ENCODE data around the gene SH3RF1.

Gene SH3RF1

DNA sequence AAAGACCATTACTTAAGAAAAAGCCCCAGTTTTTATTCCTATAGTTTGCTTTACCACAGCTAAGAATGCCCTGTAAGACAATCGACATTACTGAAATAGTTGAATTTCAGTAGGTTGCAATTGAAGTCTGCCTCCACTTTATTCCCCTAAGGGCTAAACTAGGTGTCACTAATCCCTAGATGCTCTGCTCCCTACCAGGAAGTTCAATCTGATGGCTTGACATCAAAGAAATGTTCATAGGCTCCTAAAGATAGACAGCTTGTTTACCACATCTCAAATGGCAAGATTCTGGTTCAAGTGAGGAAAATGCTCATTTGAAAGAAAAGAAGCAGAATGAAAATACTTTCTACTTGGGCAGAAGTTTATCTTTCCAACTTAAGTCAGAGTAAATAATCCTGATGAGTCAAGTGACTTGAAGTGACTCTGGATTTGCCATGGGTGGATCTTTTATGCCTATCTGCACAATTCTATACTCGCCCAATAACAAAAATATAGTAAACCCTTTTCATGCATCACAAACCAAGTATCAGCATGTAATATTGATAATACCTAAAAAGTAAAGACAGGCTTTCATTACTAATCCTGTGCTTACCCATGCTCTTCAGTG is 117.2 kb downstream of the SH3RF1 start:
- Histone ChIP-seq H3K27me3 (ENCODE audit: insufficient read depth, low read depth) (no peaks in the 10 kb centered on the region), H3K9ac (no peak overlapping the region), H3K36me3 (ENCODE audit: insufficient read depth) (no peaks in the 10 kb centered on the region), H3K4me1 (ENCODE audit: low read depth, poor library complexity, severe bottlenecking) (no peaks in the 10 kb centered on the region), H3K4me2 (no peak overlapping the region), H3K4me3 (IDR thresholded peaks at IDR 0.05; ENCODE audit: insufficient read depth, low read depth, low read length) (no peak overlapping the region), H3K27ac (no peak overlapping the region), H4K20me1 (ENCODE audit: insufficient read depth) (no peaks in the 10 kb centered on the region), H3K79me2 (ENCODE audit: insufficient read depth, low read depth) (no peaks in the 10 kb centered on the region), H2AFZ (ENCODE audit: low read depth) (no peak overlapping the region)
- TF ChIP-seq, protein P1, sequence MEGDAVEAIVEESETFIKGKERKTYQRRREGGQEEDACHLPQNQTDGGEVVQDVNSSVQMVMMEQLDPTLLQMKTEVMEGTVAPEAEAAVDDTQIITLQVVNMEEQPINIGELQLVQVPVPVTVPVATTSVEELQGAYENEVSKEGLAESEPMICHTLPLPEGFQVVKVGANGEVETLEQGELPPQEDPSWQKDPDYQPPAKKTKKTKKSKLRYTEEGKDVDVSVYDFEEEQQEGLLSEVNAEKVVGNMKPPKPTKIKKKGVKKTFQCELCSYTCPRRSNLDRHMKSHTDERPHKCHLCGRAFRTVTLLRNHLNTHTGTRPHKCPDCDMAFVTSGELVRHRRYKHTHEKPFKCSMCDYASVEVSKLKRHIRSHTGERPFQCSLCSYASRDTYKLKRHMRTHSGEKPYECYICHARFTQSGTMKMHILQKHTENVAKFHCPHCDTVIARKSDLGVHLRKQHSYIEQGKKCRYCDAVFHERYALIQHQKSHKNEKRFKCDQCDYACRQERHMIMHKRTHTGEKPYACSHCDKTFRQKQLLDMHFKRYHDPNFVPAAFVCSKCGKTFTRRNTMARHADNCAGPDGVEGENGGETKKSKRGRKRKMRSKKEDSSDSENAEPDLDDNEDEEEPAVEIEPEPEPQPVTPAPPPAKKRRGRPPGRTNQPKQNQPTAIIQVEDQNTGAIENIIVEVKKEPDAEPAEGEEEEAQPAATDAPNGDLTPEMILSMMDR (conservative IDR thresholded peaks at IDR 0.05; ENCODE audit: low read depth, low read length) = no peak

DNA sequence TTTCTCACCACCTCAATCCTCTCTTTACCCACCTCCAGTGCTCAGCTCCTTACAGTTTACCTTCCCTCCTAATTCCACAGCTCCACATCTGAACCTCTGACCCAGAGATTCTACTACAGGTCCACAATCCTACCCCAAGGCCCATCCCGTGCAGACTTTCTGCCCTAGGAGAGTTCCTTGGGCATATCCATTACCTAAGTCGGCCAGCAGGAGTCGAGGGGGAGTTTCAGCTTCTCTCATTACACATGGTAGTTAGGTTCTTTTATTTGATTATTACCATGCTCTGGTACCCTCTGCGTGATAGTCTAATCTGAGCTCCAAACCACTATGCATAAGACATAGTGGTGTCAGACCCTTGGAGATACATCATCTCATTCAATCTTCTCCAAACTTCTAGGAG is 117.9 kb downstream of the SH3RF1 start:
- Histone ChIP-seq H3K4me3 (IDR thresholded peaks at IDR 0.05; ENCODE audit: insufficient read depth, low read depth, low read length) (no peak overlapping the region), H3K9ac (no peak overlapping the region), H3K4me1 (ENCODE audit: low read depth, poor library complexity, severe bottlenecking) (no peaks in the 10 kb centered on the region), H3K4me2 (no peak overlapping the region), H3K27ac (no peak overlapping the region), H3K79me2 (ENCODE audit: insufficient read depth, low read depth) (no peaks in the 10 kb centered on the region), H4K20me1 (ENCODE audit: insufficient read depth) (no peaks in the 10 kb centered on the region), H2AFZ (ENCODE audit: low read depth) (no peak overlapping the region), H3K27me3 (ENCODE audit: insufficient read depth, low read depth) (no peaks in the 10 kb centered on the region), H3K36me3 (ENCODE audit: insufficient read depth) (no peaks in the 10 kb centered on the region)
- TF ChIP-seq, protein P1 (conservative IDR thresholded peaks at IDR 0.05; ENCODE audit: low read depth, low read length) = no peak

DNA sequence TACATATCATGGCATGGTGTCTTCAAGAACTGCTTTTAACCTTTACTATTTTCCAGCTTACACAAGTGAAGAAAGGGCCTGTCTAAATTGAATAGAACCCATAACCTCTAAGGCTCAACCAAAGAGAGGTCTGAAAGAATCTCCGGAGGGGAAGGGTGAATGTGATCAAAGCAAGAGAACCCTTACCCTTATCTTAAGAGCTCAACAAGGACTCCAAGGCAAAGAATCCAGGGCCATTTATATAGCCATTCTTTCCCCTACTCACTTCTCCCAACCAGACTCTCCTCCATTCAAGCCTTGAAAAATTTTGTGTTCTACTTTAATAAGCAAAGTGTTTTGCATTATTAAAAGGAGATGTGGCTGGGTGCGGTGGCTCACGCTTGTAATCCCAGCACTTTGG is 118.7 kb downstream of the SH3RF1 start:
- TF ChIP-seq, protein P1 (conservative IDR thresholded peaks at IDR 0.05; ENCODE audit: low read depth, low read length) = no peak
- Histone ChIP-seq H2AFZ (ENCODE audit: low read depth) (no peak overlapping the region), H3K27ac (no peak overlapping the region), H3K4me1 (ENCODE audit: low read depth, poor library complexity, severe bottlenecking) (no peaks in the 10 kb centered on the region), H3K9ac (no peak overlapping the region), H3K36me3 (ENCODE audit: insufficient read depth) (no peaks in the 10 kb centered on the region), H3K4me3 (IDR thresholded peaks at IDR 0.05; ENCODE audit: insufficient read depth, low read depth, low read length) (no peak overlapping the region), H4K20me1 (ENCODE audit: insufficient read depth) (no peaks in the 10 kb centered on the region), H3K79me2 (ENCODE audit: insufficient read depth, low read depth) (no peaks in the 10 kb centered on the region), H3K27me3 (ENCODE audit: insufficient read depth, low read depth) (no peaks in the 10 kb centered on the region), H3K4me2 (no peak overlapping the region)

DNA sequence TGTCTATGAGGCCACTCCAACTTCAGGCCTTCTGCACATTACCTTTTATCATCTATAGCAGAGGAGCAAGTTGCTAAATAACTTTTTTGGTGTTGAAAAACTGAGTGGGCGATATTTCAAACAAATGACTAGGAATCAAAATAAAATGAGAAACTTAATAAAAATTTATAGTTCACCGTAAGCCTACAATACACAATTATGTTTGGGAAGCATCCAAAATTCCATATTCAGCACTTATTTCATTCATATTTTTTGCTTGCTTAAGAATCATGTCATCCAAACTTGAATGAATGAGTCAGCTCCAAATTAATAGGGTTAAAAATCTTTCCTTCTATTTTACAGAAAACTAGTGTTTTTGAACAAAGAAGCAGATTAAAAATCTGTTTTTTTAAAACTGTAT is 119.1 kb downstream of the SH3RF1 start:
- Histone ChIP-seq H3K9ac (no peak overlapping the region), H2AFZ (ENCODE audit: low read depth) (no peak overlapping the region), H3K36me3 (ENCODE audit: insufficient read depth) (no peaks in the 10 kb centered on the region), H3K4me2 (no peak overlapping the region), H4K20me1 (ENCODE audit: insufficient read depth) (no peaks in the 10 kb centered on the region), H3K27ac (no peak overlapping the region), H3K79me2 (ENCODE audit: insufficient read depth, low read depth) (no peaks in the 10 kb centered on the region), H3K4me3 (IDR thresholded peaks at IDR 0.05; ENCODE audit: insufficient read depth, low read depth, low read length) (no peak overlapping the region), H3K4me1 (ENCODE audit: low read depth, poor library complexity, severe bottlenecking) (no peaks in the 10 kb centered on the region), H3K27me3 (ENCODE audit: insufficient read depth, low read depth) (no peaks in the 10 kb centered on the region)
- TF ChIP-seq, protein P1 (conservative IDR thresholded peaks at IDR 0.05; ENCODE audit: low read depth, low read length) = no peak
